CD4-positive, alpha-beta memory T cell (primary cell): ENCODE data around the gene PSMC1. TPM values are rescaled to one million over a fixed set of nuclear protein-coding genes. Genes with fewer than 3 reads are reported as not detected.

Source experiments
- CTCF ChIA-PET: fragments of 350-600 bp; sonication (Branson Sonifier 250); formaldehyde crosslinking; loops from one replicate; lab custom pipeline; 2021; ENCODE audit warnings: inconsistent platforms; ENCODE audit not compliant: partially characterized antibody; lab: Charles Lee
- POLR2A ChIA-PET: fragments of 350-600 bp; sonication (Branson Sonifier 250); formaldehyde crosslinking; loops from one replicate; lab custom pipeline; 2021; ENCODE audit not compliant: partially characterized antibody; lab: Charles Lee
- DNase-seq, 5 donors: peaks; one replicate each; pipeline versions ENCODE4 v3.0.0 to v3.0.0-alpha.2; 2020 to 2022; ENCODE audit warnings: mixed read lengths in 1 of 5
- H3K27ac ChIP-seq: one replicate; pipeline ENCODE4 v1.7.0; 2013; ENCODE audit warnings: low read depth, low read length
- H3K27me3 ChIP-seq: 2 replicates; pipeline ENCODE4 v1.7.0; 2013; ENCODE audit warnings: mild to moderate bottlenecking, low read length, moderate library complexity; ENCODE audit not compliant: insufficient read depth
- H3K36me3 ChIP-seq: 2 replicates; pipeline ENCODE4 v1.7.0; 2013; ENCODE audit warnings: mild to moderate bottlenecking, low read length, moderate library complexity; ENCODE audit not compliant: insufficient read depth
- H3K4me1 ChIP-seq: 2 replicates; pipeline ENCODE4 v1.7.0; 2013; ENCODE audit warnings: mild to moderate bottlenecking, low read length, moderate library complexity; ENCODE audit not compliant: insufficient read depth
- H3K4me3 ChIP-seq, 2 donors: one replicate each; pipeline ENCODE4 v1.7.0; 2013; ENCODE audit warnings: low read length in 2 of 2, mild to moderate bottlenecking in 1 of 2
- H3K9me3 ChIP-seq, 2 donors: one replicate each; pipeline ENCODE4 v1.7.0; 2013; ENCODE audit warnings: low read length in 2 of 2, control low read depth in 1 of 2; ENCODE audit not compliant: control insufficient read depth in 1 of 2
- H3K27ac Mint-ChIP-seq, 7 donors: one replicate each; pipeline ENCODE4 v1.8.0; 2020 to 2021; ENCODE audit warnings: mixed read lengths in 7 of 7, mild to moderate bottlenecking in 6 of 7, inconsistent platforms in 3 of 7, moderate library complexity in 3 of 7
- H3K27me3 Mint-ChIP-seq, 2 donors: one replicate each; pipeline ENCODE4 v1.8.0; 2020 to 2021; ENCODE audit warnings: mixed read lengths in 2 of 2
- H3K36me3 Mint-ChIP-seq, 2 donors: one replicate each; pipeline ENCODE4 v1.8.0; 2020 to 2021; ENCODE audit warnings: mixed read lengths in 2 of 2, inconsistent platforms in 1 of 2, mild to moderate bottlenecking in 1 of 2
- H3K4me1 Mint-ChIP-seq, 4 donors: one replicate each; pipeline ENCODE4 v1.8.0; 2020 to 2021; ENCODE audit warnings: mixed read lengths in 4 of 4, mild to moderate bottlenecking in 1 of 4
- H3K4me3 Mint-ChIP-seq, 8 donors: one replicate each; pipeline ENCODE4 v1.8.0; 2020 to 2021; ENCODE audit warnings: mixed read lengths in 8 of 8, mild to moderate bottlenecking in 7 of 8, moderate library complexity in 6 of 8, inconsistent platforms in 3 of 8
- H3K9me3 Mint-ChIP-seq, 8 donors: one replicate each; pipeline ENCODE4 v1.8.0; 2020 to 2021; ENCODE audit warnings: mixed read lengths in 8 of 8, mild to moderate bottlenecking in 5 of 8, inconsistent platforms in 3 of 8, moderate library complexity in 1 of 8
- intact Hi-C: fragments of 100-400 bp; cut with micrococcal nuclease; formaldehyde crosslinking; loops from one replicate; pipeline ENCODE4 v1.15.1; 2023
- polyA plus RNA-seq, 2 donors: library from polyadenylated mRNA; unstranded; fragments of 300-500 nt; fragmentation: Illumina TruSeq; gene quantifications; one replicate each; pipeline ENCODE4 v1.2.3, GENCODE V29; 2021
- total RNA-seq, 2 experiments: library from RNA; stranded (reverse); gene quantifications; one replicate each; pipeline ENCODE4 v1.2.3, GENCODE V29; 2021

PSMC1 gene
- total and polyA plus RNA-seq, 4 experiments from 2014 or later: 42.1 to 175 (median 77.8) TPM

DNA sequence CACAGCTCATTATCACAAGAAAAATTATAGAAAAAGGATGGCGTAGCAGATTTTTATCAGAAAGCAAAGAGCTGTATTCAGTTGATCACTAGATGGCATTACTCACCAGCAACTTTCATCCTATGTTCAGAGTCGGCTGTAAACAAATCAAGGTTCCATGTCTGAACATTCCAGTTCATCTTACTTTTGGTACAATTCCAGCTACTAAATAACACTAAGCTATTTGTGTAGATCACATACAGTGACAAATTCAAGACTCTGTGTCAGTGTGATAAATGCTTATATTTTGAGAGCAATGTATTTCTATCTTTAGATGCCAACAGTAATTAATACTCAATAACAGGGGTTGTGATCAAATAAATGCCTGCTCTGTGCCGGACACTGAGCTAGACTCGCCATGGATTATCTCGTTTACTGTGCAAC lies 45.3 kb downstream of the PSMC1 start:
- Histone ChIP-seq H3K9me3 (no peaks in the 10 kb centered on the region), H3K27me3 (no peaks in the 10 kb centered on the region), H3K27ac (no peak overlapping the region), H3K36me3 (peaks cover 19% of the 10 kb centered on the region), H3K4me3 (no peak overlapping the region), H3K4me1 (no peaks in the 10 kb centered on the region)
- peak overlapping the region in 4 of 7 donors; percentile 0 to 84 (median 48) for H3K27ac Mint-ChIP-seq
- peaks cover 11 to 22% (median 15%) of the 10 kb centered on the region in 4 donors for H3K4me1 Mint-ChIP-seq
- no peaks in the 10 kb centered on the region for H3K27me3 Mint-ChIP-seq
- DNase-seq: peak in 1 of 5 donors; percentile 18
- ChIA-PET POLR2A (interaction anchor here (0.5 kb wide), 1 partner anchor 28 kb away, joined by 3 read pairs; no protein-coding TSS in a partner anchor), CTCF (interaction anchor here (1.0 to 2.8 kb wide), 7 partner anchors 13 to 458 kb away, joined by 3 to 42 read pairs (median 5); no protein-coding TSS in a partner anchor)
- no peak overlapping the region for H3K4me3 Mint-ChIP-seq
- intact Hi-C loops: no loop called here
- peaks cover 56 to 66% of the 10 kb centered on the region in 2 donors for H3K36me3 Mint-ChIP-seq
- peaks cover 0 to 2% (median 0%) of the 10 kb centered on the region in 8 donors for H3K9me3 Mint-ChIP-seq

GRCh38 chr14:90302529-90303303 lies 46.4 kb downstream of the PSMC1 start:
- no peaks in the 10 kb centered on the region for H3K4me1 ChIP-seq
- H3K27ac ChIP-seq: no peak overlapping the region
- no peaks in the 10 kb centered on the region for H3K27me3 ChIP-seq
- peaks cover 23% of the 10 kb centered on the region for H3K36me3 ChIP-seq
- H3K4me3 ChIP-seq: no peak overlapping the region
- Mint-ChIP-seq H3K4me3 (no peak overlapping the region), H3K27ac (peak overlapping the region in 1 of 7 donors; percentile 44), H3K27me3 (no peaks in the 10 kb centered on the region), H3K36me3 (peaks cover 59 to 66% of the 10 kb centered on the region in 2 donors), H3K4me1 (peaks cover 11 to 22% (median 15%) of the 10 kb centered on the region in 4 donors), H3K9me3 (peaks cover 0 to 2% (median 0%) of the 10 kb centered on the region in 8 donors)
- no peak for DNase-seq
- H3K9me3 ChIP-seq: no peaks in the 10 kb centered on the region
- intact Hi-C loops: no loop called here
- CTCF ChIA-PET: interaction anchor here (0.5 to 2.8 kb wide), 3 partner anchors 395 to 858 kb away, joined by 3 to 42 read pairs (median 12); no protein-coding TSS in a partner anchor
- POLR2A ChIA-PET: interaction anchor here (0.5 kb wide), 1 partner anchor 27 kb away, joined by 3 read pairs; no protein-coding TSS in a partner anchor

GRCh38 chr14:90303473-90303872 lies 47.1 kb downstream of the PSMC1 start:
- Mint-ChIP-seq H3K27ac (peak overlapping the region in 2 of 7 donors; percentile 42 to 57), H3K9me3 (peaks cover 0 to 2% (median 0%) of the 10 kb centered on the region in 8 donors), H3K36me3 (peaks cover 63 to 69% of the 10 kb centered on the region in 2 donors), H3K4me3 (no peak overlapping the region), H3K4me1 (peaks cover 11 to 22% (median 15%) of the 10 kb centered on the region in 4 donors), H3K27me3 (no peaks in the 10 kb centered on the region)
- Histone ChIP-seq H3K36me3 (peaks cover 30% of the 10 kb centered on the region), H3K4me1 (no peaks in the 10 kb centered on the region), H3K27me3 (no peaks in the 10 kb centered on the region), H3K4me3 (no peak overlapping the region), H3K9me3 (no peaks in the 10 kb centered on the region), H3K27ac (no peak overlapping the region)
- ChIA-PET CTCF (interaction anchor here (0.5 kb wide), 1 partner anchor 857 kb away, joined by 3 read pairs; no protein-coding TSS in a partner anchor), POLR2A (no interaction called here)
- intact Hi-C loops: no loop called here
- DNase-seq: no peak

DNA sequence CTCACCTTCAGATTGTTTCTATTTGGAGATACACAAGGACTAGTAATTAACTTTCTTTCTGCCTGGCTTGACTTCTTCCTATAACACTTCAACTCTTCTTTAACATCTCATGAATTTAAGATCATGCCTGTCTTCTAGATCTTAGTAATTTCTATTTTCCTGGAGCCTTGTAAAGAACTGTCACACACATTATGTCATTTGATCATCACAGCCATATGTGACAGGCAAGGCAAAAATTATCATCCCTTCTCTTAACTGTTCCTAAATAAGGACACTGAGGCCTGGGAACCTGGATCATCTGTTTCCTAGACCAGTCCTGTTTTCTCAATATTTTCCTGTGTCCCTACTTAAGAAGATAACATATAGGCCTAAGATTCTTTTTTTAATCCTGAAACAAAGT lies 48.1 kb downstream of the PSMC1 start:
- H3K36me3 ChIP-seq: peaks cover 38% of the 10 kb centered on the region
- H3K36me3 Mint-ChIP-seq: peaks cover 69 to 74% of the 10 kb centered on the region in 2 donors

GRCh38 chr14:90305176-90305601 lies 48.8 kb downstream of the PSMC1 start:
- Mint-ChIP-seq H3K27ac (no peak overlapping the region), H3K4me3 (no peak overlapping the region), H3K9me3 (peaks cover 0 to 2% (median 0%) of the 10 kb centered on the region in 8 donors), H3K27me3 (no peaks in the 10 kb centered on the region), H3K4me1 (peaks cover 12 to 22% (median 15%) of the 10 kb centered on the region in 4 donors), H3K36me3 (peaks cover 75 to 77% of the 10 kb centered on the region in 2 donors)
- intact Hi-C loops: no loop called here
- ChIA-PET POLR2A (no interaction called here), CTCF (interaction anchor here (0.6 kb wide), 1 partner anchor 8 kb away, joined by 3 read pairs; no protein-coding TSS in a partner anchor)
- no peak overlapping the region for H3K4me3 ChIP-seq
- H3K27ac ChIP-seq: no peak overlapping the region
- no peak for DNase-seq
- peaks cover 38% of the 10 kb centered on the region for H3K36me3 ChIP-seq
- H3K4me1 ChIP-seq: no peaks in the 10 kb centered on the region
- H3K9me3 ChIP-seq: no peaks in the 10 kb centered on the region
- H3K27me3 ChIP-seq: no peaks in the 10 kb centered on the region

More for the DNA sequence above, 48.1 kb downstream of the PSMC1 start:
- Mint-ChIP-seq H3K27ac (peak overlapping the region in 2 of 7 donors; percentile 8 to 81), H3K4me1 (peaks cover 12 to 22% (median 15%) of the 10 kb centered on the region in 4 donors), H3K27me3 (no peaks in the 10 kb centered on the region), H3K9me3 (peaks cover 0 to 2% (median 0%) of the 10 kb centered on the region in 8 donors), H3K4me3 (no peak overlapping the region)
- CTCF ChIA-PET: no interaction called here
- intact Hi-C loops: no loop called here
- Histone ChIP-seq H3K27ac (no peak overlapping the region), H3K4me3 (no peak overlapping the region), H3K9me3 (no peaks in the 10 kb centered on the region), H3K27me3 (no peaks in the 10 kb centered on the region), H3K4me1 (no peaks in the 10 kb centered on the region)
- no peak for DNase-seq
- POLR2A ChIA-PET: no interaction called here

GRCh38 chr14:90308561-90308960 lies 52.2 kb downstream of the PSMC1 start:
- no peaks in the 10 kb centered on the region for H3K27me3 Mint-ChIP-seq
- H3K9me3 Mint-ChIP-seq: peaks cover 0 to 2% (median 0%) of the 10 kb centered on the region in 8 donors
- no peak overlapping the region for H3K4me3 Mint-ChIP-seq
- H3K27ac ChIP-seq: no peak overlapping the region
- POLR2A ChIA-PET: no interaction called here
- H3K36me3 ChIP-seq: peaks cover 41% of the 10 kb centered on the region
- DNase-seq: no peak
- peak overlapping the region in 1 of 7 donors; percentile 25 for H3K27ac Mint-ChIP-seq
- H3K36me3 Mint-ChIP-seq: peaks cover 75 to 80% of the 10 kb centered on the region in 2 donors
- CTCF ChIA-PET: no interaction called here
- intact Hi-C loops: no loop called here
- no peaks in the 10 kb centered on the region for H3K9me3 ChIP-seq
- H3K4me1 Mint-ChIP-seq: peaks cover 0 to 6% (median under 1%) of the 10 kb centered on the region in 4 donors
- no peaks in the 10 kb centered on the region for H3K4me1 ChIP-seq
- no peak overlapping the region for H3K4me3 ChIP-seq
- no peaks in the 10 kb centered on the region for H3K27me3 ChIP-seq

- peak overlapping the region in 1 of 7 donors; percentile 67 for H3K27ac Mint-ChIP-seq
Measured at GRCh38 chr14:90317286-90317685, 60.9 kb downstream of the PSMC1 start.

More at GRCh38 chr14:90317286-90317685, 60.9 kb downstream of the PSMC1 start:
- H3K27ac ChIP-seq: no peak overlapping the region
- no peaks in the 10 kb centered on the region for H3K27me3 ChIP-seq
- intact Hi-C loops: no loop called here
- no peak for DNase-seq
- CTCF ChIA-PET: interaction anchor here (1.0 to 2.0 kb wide), 3 partner anchors 16 to 380 kb away, joined by 3 to 4 read pairs (median 4); no protein-coding TSS in a partner anchor
- no peak overlapping the region for H3K4me3 ChIP-seq
- POLR2A ChIA-PET: no interaction called here
- peaks cover 55 to 60% of the 10 kb centered on the region in 2 donors for H3K36me3 Mint-ChIP-seq
- no peaks in the 10 kb centered on the region for H3K27me3 Mint-ChIP-seq
- peaks cover 12 to 22% (median 16%) of the 10 kb centered on the region in 4 donors for H3K4me1 Mint-ChIP-seq
- H3K4me3 Mint-ChIP-seq: no peak overlapping the region
- H3K9me3 Mint-ChIP-seq: peaks cover 0 to 2% (median 0%) of the 10 kb centered on the region in 8 donors
- peaks cover 18% of the 10 kb centered on the region for H3K36me3 ChIP-seq
- no peaks in the 10 kb centered on the region for H3K9me3 ChIP-seq
- H3K4me1 ChIP-seq: peaks cover 8% of the 10 kb centered on the region
